ENCODE data around the gene AKR1C3. TPM values are rescaled to one million over a fixed set of nuclear protein-coding genes. Genes with fewer than 3 reads are reported as not detected.
"Not testable (repeated sequence)": the region's sequence is repeated elsewhere in the genome, so short reads cannot be mapped to it uniquely, and the experiment has no call there.

The AKR1C3 gene
- total RNA-seq, 1 experiment from 2014 or later = 3.0 TPM

- H3K4me3 ChIP-seq (replicated peaks in 1 of 2; ENCODE audit: low read depth in 1 of 2, low read length in 2 of 2); H3K36me3 ChIP-seq (ENCODE audit: control insufficient read depth in 1 of 2, insufficient read depth in 2 of 2, low read length in 2 of 2); DNase-seq (ENCODE audit: low read depth, low spot score); POLR2A ChIA-PET; CTCF ChIA-PET; H3K4me1 ChIP-seq (ENCODE audit: control insufficient read depth in 1 of 2, insufficient read depth in 2 of 2, low read length in 2 of 2); intact Hi-C loops (cut with micrococcal nuclease); ATAC-seq; H3K9me3 ChIP-seq (ENCODE audit: control insufficient read depth in 1 of 2, insufficient read depth in 1 of 2, low read depth in 1 of 2, low read length in 2 of 2); H3K9ac ChIP-seq (ENCODE audit: low read length); H2AFZ ChIP-seq (ENCODE audit: low read depth, low read length, poor library complexity, severe bottlenecking); H3K27ac ChIP-seq (ENCODE audit: low read depth, low read length); H3K27me3 ChIP-seq (ENCODE audit: insufficient read depth, low read length); BruUV-seq (replicated peaks); H3K4me2 ChIP-seq (ENCODE audit: low read length); H4K20me1 ChIP-seq (ENCODE audit: insufficient read depth); RAD21 ChIA-PET (ENCODE audit: low non-redundant PET in 1 of 2, low total read pairs in 2 of 2, uncharacterized antibody in 2 of 2, unreplicated experiment in 2 of 2); H3K9me2 ChIP-seq (ENCODE audit: insufficient read depth); H3K79me2 ChIP-seq (ENCODE audit: insufficient read depth, low read length): not testable (repeated sequence)
Measured at GRCh38 chr10:5102479-5102878, 8.3 kb downstream of the AKR1C3 start.

- intact Hi-C loops (cut with micrococcal nuclease) = no loop called here
- Histone ChIP-seq H3K4me2 (ENCODE audit: low read length) (no peak overlapping the region), H3K9me3 (ENCODE audit: control insufficient read depth in 1 of 2, insufficient read depth in 1 of 2, low read depth in 1 of 2, low read length in 2 of 2) (no peaks in the 10 kb centered on the region), H3K9me2 (ENCODE audit: insufficient read depth) (no peaks in the 10 kb centered on the region), H3K79me2 (ENCODE audit: insufficient read depth, low read length) (no peaks in the 10 kb centered on the region), H3K9ac (ENCODE audit: low read length) (no peak overlapping the region), H3K4me1 (ENCODE audit: control insufficient read depth in 1 of 2, insufficient read depth in 2 of 2, low read length in 2 of 2) (no peaks in the 10 kb centered on the region), H2AFZ (ENCODE audit: low read depth, low read length, poor library complexity, severe bottlenecking) (no peak overlapping the region), H3K27me3 (ENCODE audit: insufficient read depth, low read length) (no peaks in the 10 kb centered on the region), H4K20me1 (ENCODE audit: insufficient read depth) (no peaks in the 10 kb centered on the region), H3K27ac (ENCODE audit: low read depth, low read length) (no peak overlapping the region), H3K36me3 (ENCODE audit: control insufficient read depth in 1 of 2, insufficient read depth in 2 of 2, low read length in 2 of 2) (no peaks in the 10 kb centered on the region), H3K4me3 (replicated peaks in 1 of 2; ENCODE audit: low read depth in 1 of 2, low read length in 2 of 2) (no peak overlapping the region)
- DNase-seq (ENCODE audit: low read depth, low spot score) (no peak), ATAC-seq (no peak)
- BruUV-seq (replicated peaks) = no TSS peak
- ChIA-PET RAD21 (ENCODE audit: low non-redundant PET in 1 of 2, low total read pairs in 2 of 2, uncharacterized antibody in 2 of 2, unreplicated experiment in 2 of 2) (no interaction called here), POLR2A (no interaction called here), CTCF (no interaction called here)
- TF ChIP-seq SRF (IDR thresholded peaks at IDR 0.05; ENCODE audit: low read depth) = no peak
- no peak for TF ChIP-seq EGR1 (IDR thresholded peaks at IDR 0.05; ENCODE audit: low read depth)
- TF ChIP-seq EZH2 (IDR thresholded peaks at IDR 0.05) = no peak
- TF ChIP-seq FOSL1 (IDR thresholded peaks at IDR 0.05; ENCODE audit: low read depth) = no peak
- no peak for TF ChIP-seq CBX3 (IDR thresholded peaks at IDR 0.05; ENCODE audit: low read depth)
- TF ChIP-seq SIN3A (IDR thresholded peaks at IDR 0.05; ENCODE audit: low read depth) = no peak
- TF ChIP-seq POLR2A (IDR thresholded peaks at IDR 0.05; ENCODE audit: borderline replicate concordance, extremely low read depth, insufficient read depth, insufficient read length) = no peak
- TF ChIP-seq CEBPB (IDR thresholded peaks at IDR 0.05; ENCODE audit: low read depth) = no peak
- no peak for TF ChIP-seq YY1 (IDR thresholded peaks at IDR 0.05; ENCODE audit: extremely low read depth, insufficient replicate concordance, low read depth, low read length)
- TF ChIP-seq CTCF (IDR thresholded peaks at IDR 0.05 in 2 of 3, conservative IDR thresholded peaks at IDR 0.05 in 1 of 3; ENCODE audit: borderline replicate concordance in 1 of 3, insufficient read depth in 1 of 3, low read depth in 2 of 3, low read length in 2 of 3) = no peak
- no peak for TF ChIP-seq EZH2phosphoT487 (IDR thresholded peaks at IDR 0.05; ENCODE audit: borderline replicate concordance)
- no peak for TF ChIP-seq JUND (IDR thresholded peaks at IDR 0.05)
- TF ChIP-seq RAD21 (IDR thresholded peaks at IDR 0.05; ENCODE audit: low read depth) = no peak
Measured at GRCh38 chr10:5103481-5103880, 9.3 kb downstream of the AKR1C3 start.
